ENCODE data around the gene RHBDL3. TPM values are rescaled to one million over a fixed set of nuclear protein-coding genes. Genes with fewer than 3 reads are reported as not detected.

RHBDL3 gene
- total and polyA plus RNA-seq, 10 of the 15 experiments (the other 5 are each of a cell fraction or from before 2014, with no cell fraction given) = 0.04 to 0.24 (median 0.04) TPM; not detected in 5

DNA sequence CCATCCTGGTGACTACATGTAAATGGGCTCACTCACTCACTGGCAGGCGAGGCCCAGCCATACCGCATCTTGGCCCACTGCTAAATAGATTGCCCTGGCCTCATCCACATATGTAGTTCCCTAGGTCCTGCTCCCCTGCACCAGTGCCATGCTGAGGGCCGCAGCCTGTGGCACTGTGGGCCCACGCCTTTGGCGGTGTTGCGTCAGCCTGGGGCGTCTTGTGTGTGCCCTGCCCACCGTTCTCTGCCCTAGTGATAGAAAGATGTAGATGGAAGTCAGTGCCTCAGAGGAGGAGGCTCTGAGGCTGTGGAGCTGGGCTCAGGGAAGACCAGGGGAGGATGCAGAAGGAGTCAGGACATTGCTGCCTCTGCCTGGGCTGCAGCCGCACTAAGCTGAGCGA is 57.4 kb downstream of the RHBDL3 start:
- Histone ChIP-seq H4K20me1 (ENCODE audit: control insufficient read depth, insufficient read depth) (no peaks in the 10 kb centered on the region), H3K4me1 (ENCODE audit: control insufficient read depth, insufficient read depth, low read length) (peaks cover 7% of the 10 kb centered on the region), H3K9me3 (replicated peaks; ENCODE audit: control insufficient read depth, insufficient read depth, low read length) (no peaks in the 10 kb centered on the region), H2AFZ (ENCODE audit: control insufficient read depth, low read depth, low read length) (no peak overlapping the region), H3K27me3 (replicated peaks in 1 of 2; ENCODE audit: control insufficient read depth in 2 of 2, insufficient read depth in 2 of 2, low read length in 1 of 2) (no peaks in the 10 kb centered on the region), H3K27ac (ENCODE audit: control insufficient read depth, insufficient read depth) (no peak overlapping the region), H3K79me2 (ENCODE audit: control insufficient read depth, insufficient read depth, low read length) (no peaks in the 10 kb centered on the region), H3K9ac (ENCODE audit: control insufficient read depth, insufficient read depth, low read length) (no peak overlapping the region), H3K4me2 (ENCODE audit: control insufficient read depth, insufficient read depth) (no peak overlapping the region), H3K4me3 (no peak overlapping the region), H3K36me3 (ENCODE audit: control insufficient read depth in 2 of 2, insufficient read depth in 2 of 2, low read length in 1 of 2) (no peaks in the 10 kb centered on the region)
- SMC1A ChIA-PET (ENCODE audit: uncharacterized antibody, unreplicated experiment) = interaction anchor here (1.1 to 1.3 kb wide), 4 partner anchors 18 to 121 kb away, joined by 3 read pairs; partner anchors contain the start of gene PSMD11
- CTCF ChIA-PET = interaction anchor here (0.7 to 2.0 kb wide), 2 partner anchors 70 to 119 kb away, joined by 5 to 6 read pairs; no protein-coding TSS in a partner anchor
- in situ Hi-C loops (cut with MboI) = no loop called here
- DNase-seq (ENCODE audit: low read depth, low spot score) (no peak), FAIRE-seq (no peak), ATAC-seq (no peak)
- POLR2A ChIA-PET = interaction anchor here (0.6 kb wide), 2 partner anchors 17 to 131 kb away, joined by 3 read pairs; no protein-coding TSS in a partner anchor
- RAD21 ChIA-PET (ENCODE audit: unreplicated experiment) = interaction anchor here (1.0 to 1.3 kb wide), 2 partner anchors 67 to 554 kb away, joined by 3 read pairs; partner anchors contain the start of gene MYO1D
- BruUV-seq (replicated peaks) = no TSS peak
- WGBS (ENCODE audit: insufficient coverage, insufficient replicate concordance, low lambda C conversion rate, missing lambda C conversion rate) = 95% methylated on average over 10 of the region's 10 CpGs
- intact Hi-C loops (cut with micrococcal nuclease; ENCODE audit: unreplicated experiment) = no loop called here
- no peak for TF ChIP-seq BMI1 (IDR thresholded peaks at IDR 0.05; ENCODE audit: borderline replicate concordance)
- no peak for TF ChIP-seq ESRRA (IDR thresholded peaks at IDR 0.05; ENCODE audit: low read length)
- no peak for TF ChIP-seq PAX8 (IDR thresholded peaks at IDR 0.05)
- TF ChIP-seq ZNF592 (IDR thresholded peaks at IDR 0.05) = no peak
- no peak for TF ChIP-seq IKZF1 (conservative IDR thresholded peaks at IDR 0.05)
- TF ChIP-seq BCL11A (IDR thresholded peaks at IDR 0.05; ENCODE audit: low read depth, low read length) = no peak
- no peak for TF ChIP-seq E4F1 (IDR thresholded peaks at IDR 0.05; ENCODE audit: borderline replicate concordance, partially characterized antibody)
- no peak for TF ChIP-seq RUNX3 (IDR thresholded peaks at IDR 0.05; ENCODE audit: low read length)
- TF ChIP-seq BRCA1 (IDR thresholded peaks at IDR 0.05; ENCODE audit: low read depth, low read length) = no peak
- TF ChIP-seq KAT2A (conservative IDR thresholded peaks at IDR 0.05; ENCODE audit: control insufficient read depth, low read depth, low read length) = no peak
- TF ChIP-seq, protein P1, sequence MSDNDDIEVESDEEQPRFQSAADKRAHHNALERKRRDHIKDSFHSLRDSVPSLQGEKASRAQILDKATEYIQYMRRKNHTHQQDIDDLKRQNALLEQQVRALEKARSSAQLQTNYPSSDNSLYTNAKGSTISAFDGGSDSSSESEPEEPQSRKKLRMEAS (IDR thresholded peaks at IDR 0.05; ENCODE audit: low read depth, low read length) = no peak
- no peak for TF ChIP-seq NR2C1 (IDR thresholded peaks at IDR 0.05)
- TF ChIP-seq RB1 (IDR thresholded peaks at IDR 0.05; ENCODE audit: borderline replicate concordance) = no peak
- TF ChIP-seq, protein P2, sequence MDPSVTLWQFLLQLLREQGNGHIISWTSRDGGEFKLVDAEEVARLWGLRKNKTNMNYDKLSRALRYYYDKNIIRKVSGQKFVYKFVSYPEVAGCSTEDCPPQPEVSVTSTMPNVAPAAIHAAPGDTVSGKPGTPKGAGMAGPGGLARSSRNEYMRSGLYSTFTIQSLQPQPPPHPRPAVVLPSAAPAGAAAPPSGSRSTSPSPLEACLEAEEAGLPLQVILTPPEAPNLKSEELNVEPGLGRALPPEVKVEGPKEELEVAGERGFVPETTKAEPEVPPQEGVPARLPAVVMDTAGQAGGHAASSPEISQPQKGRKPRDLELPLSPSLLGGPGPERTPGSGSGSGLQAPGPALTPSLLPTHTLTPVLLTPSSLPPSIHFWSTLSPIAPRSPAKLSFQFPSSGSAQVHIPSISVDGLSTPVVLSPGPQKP (IDR thresholded peaks at IDR 0.05; ENCODE audit: low read depth, low read length) = no peak
- no peak for TF ChIP-seq ZBED1 (IDR thresholded peaks at IDR 0.05; ENCODE audit: borderline replicate concordance)
- no peak for TF ChIP-seq RBBP5 (conservative IDR thresholded peaks at IDR 0.05)
